AG09319 (cell line): Measurements from ENCODE around the gene NUMB.

Experiments
- DNase-seq: peaks from one replicate; pipeline ENCODE4 v3.0.0-alpha.2; 2010; ENCODE audit warnings: low read depth; ENCODE audit errors: extremely low read depth
- CTCF ChIP-seq: IDR thresholded peaks from 2 replicates; pipeline ENCODE4 v1.5.1; 2011; ENCODE audit warnings: low read depth, mild to moderate bottlenecking, inconsistent platforms, low read length, moderate library complexity

Gene NUMB

GRCh38 chr14:73287071-73287470 lies 171.3 kb downstream of the NUMB start:
- TF ChIP-seq CTCF: no peak
- no peak for DNase-seq

- no peak for DNase-seq
- TF ChIP-seq CTCF: no peak
Measured at GRCh38 chr14:73286598-73286997, 171.7 kb downstream of the NUMB start.

GRCh38 chr14:73285979-73286378 lies 172.4 kb downstream of the NUMB start:
- no peak for TF ChIP-seq CTCF

GRCh38 chr14:73283608-73284379 lies 174.6 kb downstream of the NUMB start:
- peak; percentile 35 for TF ChIP-seq CTCF

More at GRCh38 chr14:73285979-73286378, 172.4 kb downstream of the NUMB start:
- no peak for DNase-seq

GRCh38 chr14:73280903-73281302 lies 177.4 kb downstream of the NUMB start:
- DNase-seq: no peak
- TF ChIP-seq CTCF: no peak

More at GRCh38 chr14:73283608-73284379, 174.6 kb downstream of the NUMB start:
- no peak for DNase-seq

- TF ChIP-seq CTCF: no peak
- no peak for DNase-seq
Measured at GRCh38 chr14:73277376-73277775, 181.0 kb downstream of the NUMB start.

- TF ChIP-seq CTCF: no peak
- DNase-seq: no peak
Measured at GRCh38 chr14:73276836-73277235, 181.5 kb downstream of the NUMB start.
